GM06990 (cell line): ENCODE measurements around the gene MAN2C1.
"Not testable (repeated sequence)": the region's sequence is repeated elsewhere in the genome, so short reads cannot be mapped to it uniquely, and the experiment has no call there.

ENCODE experiments used
- DNase-seq: peaks from one replicate; pipeline ENCODE4 v3.0.0-alpha.2; 2011; ENCODE audit not compliant: insufficient read length; ENCODE audit errors: extremely low read depth
- H3K27me3 ChIP-seq: replicated peaks from 2 replicates; pipeline ENCODE4 v1.6.0; 2011; ENCODE audit warnings: low read length; ENCODE audit not compliant: control insufficient read depth, insufficient read depth
- H3K36me3 ChIP-seq: 2 replicates; pipeline ENCODE4 v1.5.1; 2011; ENCODE audit warnings: low read length; ENCODE audit not compliant: control insufficient read depth, insufficient read depth
- H3K4me3 ChIP-seq: replicated peaks from 2 replicates; pipeline ENCODE4 v1.5.1; 2011; ENCODE audit warnings: low read depth, mild to moderate bottlenecking, control low read depth, low read length
- CTCF ChIP-seq: IDR thresholded peaks from 2 replicates; pipeline ENCODE4 v1.5.1; 2011; ENCODE audit warnings: low read length, control low read depth, mild to moderate bottlenecking, inconsistent platforms; ENCODE audit not compliant: insufficient read depth, poor library complexity, severe bottlenecking

MAN2C1 gene

DNA sequence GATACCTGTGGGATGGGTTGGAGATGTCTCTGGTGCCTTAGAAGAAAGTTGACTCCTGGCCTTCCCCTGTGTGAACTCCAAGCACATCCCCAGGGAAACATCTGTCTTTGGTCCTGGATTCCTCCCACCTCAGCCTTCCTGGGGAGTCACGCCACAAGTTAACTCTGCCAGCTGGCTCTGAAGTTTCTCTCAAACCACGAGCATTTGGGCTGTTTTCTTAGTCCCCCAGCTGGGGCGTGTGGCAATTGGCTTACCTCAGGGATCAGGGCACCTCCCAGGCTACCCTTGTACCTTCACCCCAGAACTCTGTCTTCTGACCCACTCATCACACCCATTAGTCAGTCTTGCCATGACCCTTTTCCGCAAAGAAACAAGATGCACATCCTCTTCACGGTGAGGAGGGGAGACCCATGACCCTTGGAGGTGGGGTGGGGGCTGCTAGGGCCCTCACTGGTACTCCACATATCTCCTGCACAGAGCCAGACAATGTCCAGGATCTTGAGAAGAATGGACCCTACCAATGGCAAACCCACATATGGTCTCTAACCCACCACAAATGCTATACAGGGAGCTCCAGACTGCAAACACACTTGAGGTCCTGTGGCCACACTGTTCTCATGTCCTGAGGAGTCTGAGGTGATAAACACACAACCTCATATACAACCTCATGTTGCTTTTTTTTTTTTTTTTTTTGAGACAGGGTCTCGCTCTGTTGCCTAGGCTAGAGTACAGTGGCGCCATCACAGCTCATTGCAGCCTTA is 17.6 kb downstream of the MAN2C1 start:
- no peak overlapping the region for H3K4me3 ChIP-seq
- peaks cover 5% of the 10 kb centered on the region for H3K36me3 ChIP-seq
- TF ChIP-seq CTCF, result no peak
- H3K27me3 ChIP-seq, result no peaks in the 10 kb centered on the region; the same call in 1 of the 2 replicates
- DNase-seq, result no peak

GRCh38 chr15:75349851-75350588 is 18.4 kb downstream of the MAN2C1 start:
- peak; percentile 82 for DNase-seq
- no peaks in the 10 kb centered on the region; the same call in 1 of the 2 replicates for H3K27me3 ChIP-seq
- H3K4me3 ChIP-seq, result no peak overlapping the region
- no peak for TF ChIP-seq CTCF
- H3K36me3 ChIP-seq, result no peaks in the 10 kb centered on the region; the same call in 1 of the 2 replicates

DNA sequence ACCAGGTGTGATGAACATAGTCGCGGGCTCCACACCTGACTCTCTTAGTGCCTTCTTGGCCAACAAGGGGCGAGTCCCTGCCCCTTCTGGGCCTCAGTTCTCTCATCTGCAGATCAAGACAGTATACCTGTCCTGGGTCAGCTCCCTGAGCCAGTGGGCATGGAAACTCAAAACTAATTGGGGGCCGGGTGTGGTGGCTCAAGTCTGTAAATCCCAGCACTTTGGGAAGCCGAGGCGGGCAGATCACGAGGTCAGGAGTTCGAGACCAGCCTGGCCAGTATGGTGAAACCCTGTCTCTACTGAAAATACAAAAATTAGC is 19.1 kb downstream of the MAN2C1 start:
- H3K4me3 ChIP-seq, H3K27me3 ChIP-seq, DNase-seq, H3K36me3 ChIP-seq: not testable (repeated sequence)

GRCh38 chr15:75348562-75349350 is 19.7 kb downstream of the MAN2C1 start:
- Histone ChIP-seq H3K27me3 (no peaks in the 10 kb centered on the region; the same call in 1 of the 2 replicates), H3K36me3 (no peaks in the 10 kb centered on the region; the same call in 1 of the 2 replicates), H3K4me3 (peak overlapping the region; percentile 65)
- DNase-seq, result no peak
- TF ChIP-seq CTCF, result no peak

DNA sequence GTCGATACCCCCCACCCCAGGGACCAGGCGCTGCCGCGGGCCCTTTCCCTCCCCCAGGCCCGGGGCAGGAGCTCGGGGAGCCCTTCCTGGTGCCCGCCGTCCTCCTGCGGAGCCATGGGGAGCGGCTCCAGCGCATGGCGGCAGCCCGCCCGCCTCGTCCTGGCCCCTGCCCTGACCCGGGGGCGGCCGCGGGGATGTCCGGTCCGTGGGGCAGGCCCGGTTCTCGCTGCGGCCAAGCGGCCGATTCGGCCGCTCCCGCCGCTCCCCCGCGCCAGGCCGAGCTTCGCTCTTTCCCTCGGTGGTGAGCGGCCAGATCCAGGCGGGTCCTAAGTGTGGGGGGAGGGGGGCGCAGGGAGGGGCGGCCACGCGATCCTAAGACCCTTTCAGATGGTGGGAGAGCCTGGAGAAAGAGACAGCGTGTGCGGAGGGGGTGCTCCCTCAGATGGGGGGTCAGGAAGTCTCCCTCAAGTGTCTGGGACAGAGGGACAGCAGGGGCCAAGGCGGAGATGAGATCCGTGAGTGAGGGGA is 20.3 kb downstream of the MAN2C1 start:
- no peaks in the 10 kb centered on the region; the same call in 1 of the 2 replicates for H3K36me3 ChIP-seq
- peak overlapping the region; percentile 65 for H3K4me3 ChIP-seq
- no peaks in the 10 kb centered on the region; the same call in 1 of the 2 replicates for H3K27me3 ChIP-seq
- no peak for TF ChIP-seq CTCF
- DNase-seq, result no peak
